ENCODE measurements around the gene DAPK1.
"Not testable (repeated sequence)": the region's sequence is repeated elsewhere in the genome, so short reads cannot be mapped to it uniquely, and the experiment has no call there.

Gene DAPK1

GRCh38 chr9:87545858-87546257 lies 48.2 kb downstream of the DAPK1 start:
- DNase-seq (ENCODE audit: low read depth) = no peak
- TF ChIP-seq CTCF (IDR thresholded peaks at IDR 0.05; ENCODE audit: low read depth, low read length, missing control alignments) = no peak
- in situ Hi-C loops (cut with HindIII; ENCODE audit: low sequenced_read_pairs) = no loop called here
- H3K4me3 ChIP-seq (ENCODE audit: low read depth, low read length) = no peak overlapping the region

GRCh38 chr9:87546704-87547103 lies 49.0 kb downstream of the DAPK1 start:
- TF ChIP-seq CTCF (IDR thresholded peaks at IDR 0.05; ENCODE audit: low read depth, low read length, missing control alignments) = no peak
- DNase-seq (ENCODE audit: low read depth) = no peak
- no peak overlapping the region for H3K4me3 ChIP-seq (ENCODE audit: low read depth, low read length)
- in situ Hi-C loops (cut with HindIII; ENCODE audit: low sequenced_read_pairs) = no loop called here

- no peak for DNase-seq (ENCODE audit: low read depth)
- no peak for TF ChIP-seq CTCF (IDR thresholded peaks at IDR 0.05; ENCODE audit: low read depth, low read length, missing control alignments)
- H3K4me3 ChIP-seq (ENCODE audit: low read depth, low read length) = no peak overlapping the region
- in situ Hi-C loops (cut with HindIII; ENCODE audit: low sequenced_read_pairs) = no loop called here
These were observed 50.0 kb downstream of the DAPK1 start for GRCh38 chr9:87547671-87548081.

GRCh38 chr9:87548159-87548558 lies 50.5 kb downstream of the DAPK1 start:
- in situ Hi-C loops (cut with HindIII; ENCODE audit: low sequenced_read_pairs) = no loop called here
- H3K4me3 ChIP-seq (ENCODE audit: low read depth, low read length) = no peak overlapping the region
- DNase-seq (ENCODE audit: low read depth) = no peak
- TF ChIP-seq CTCF (IDR thresholded peaks at IDR 0.05; ENCODE audit: low read depth, low read length, missing control alignments) = no peak

GRCh38 chr9:87549088-87549487 lies 51.4 kb downstream of the DAPK1 start:
- in situ Hi-C loops (cut with HindIII; ENCODE audit: low sequenced_read_pairs); DNase-seq (ENCODE audit: low read depth); H3K4me3 ChIP-seq (ENCODE audit: low read depth, low read length): not testable (repeated sequence)

GRCh38 chr9:87549791-87550190 lies 52.1 kb downstream of the DAPK1 start:
- no peak for TF ChIP-seq CTCF (IDR thresholded peaks at IDR 0.05; ENCODE audit: low read depth, low read length, missing control alignments)
- no peak for DNase-seq (ENCODE audit: low read depth)
- no peak overlapping the region for H3K4me3 ChIP-seq (ENCODE audit: low read depth, low read length)
- in situ Hi-C loops (cut with HindIII; ENCODE audit: low sequenced_read_pairs) = no loop called here

GRCh38 chr9:87550253-87550954 lies 52.7 kb downstream of the DAPK1 start:
- no peak for TF ChIP-seq CTCF (IDR thresholded peaks at IDR 0.05; ENCODE audit: low read depth, low read length, missing control alignments)
- DNase-seq (ENCODE audit: low read depth) = no peak
- in situ Hi-C loops (cut with HindIII; ENCODE audit: low sequenced_read_pairs) = no loop called here
- no peak overlapping the region for H3K4me3 ChIP-seq (ENCODE audit: low read depth, low read length)
